BLaER1 treated with 17β-estradiol and CSF1 and Interleukin-3, amounts not matched to agents 10 nM and 100 nM (cell line): Measurements from ENCODE around the gene GABBR2.
A peak's percentile ranks its signal among the peaks of the same experiment; 100 is the strongest.

Experiments used
- H3K27ac ChIP-seq, 11 experiments: shearing (Covaris generic); formaldehyde crosslinking; 2 replicates each; pipeline ENCODE4 v1.8.1; 2022
- H3K27me3 ChIP-seq, 11 experiments: shearing (Covaris generic); formaldehyde crosslinking; 2 replicates each; pipeline ENCODE4 v1.8.1; 2022
- H3K36me3 ChIP-seq, 11 experiments: shearing (Covaris generic); formaldehyde crosslinking; 2 replicates each; pipeline ENCODE4 v1.8.1; 2022
- H3K4me1 ChIP-seq, 10 experiments: shearing (Covaris generic); formaldehyde crosslinking; 2 replicates each; pipeline ENCODE4 v1.8.1; 2022
- H3K4me2 ChIP-seq, 11 experiments: shearing (Covaris generic); formaldehyde crosslinking; 2 replicates each; pipeline ENCODE4 v1.8.1; 2022
- H3K4me3 ChIP-seq, 10 experiments: shearing (Covaris generic); formaldehyde crosslinking; 2 replicates each; pipeline ENCODE4 v1.8.1; 2022
- H3K9ac ChIP-seq, 11 experiments: shearing (Covaris generic); formaldehyde crosslinking; 2 replicates each; pipeline ENCODE4 v1.8.1; 2022
- H3K9me3 ChIP-seq, 11 experiments: shearing (Covaris generic); formaldehyde crosslinking; replicated peaks in 1 of 11; 2 replicates each; pipeline ENCODE4 v1.8.1; 2022
- H4K20me1 ChIP-seq, 11 experiments: shearing (Covaris generic); formaldehyde crosslinking; 2 replicates each; pipeline ENCODE4 v1.8.1; 2022
- Cebpa-rat ChIP-seq, 11 experiments: shearing (Covaris generic); IDR thresholded peaks; 2 replicates each; pipeline ENCODE4 v1.8.1; 2022

The GABBR2 gene

DNA sequence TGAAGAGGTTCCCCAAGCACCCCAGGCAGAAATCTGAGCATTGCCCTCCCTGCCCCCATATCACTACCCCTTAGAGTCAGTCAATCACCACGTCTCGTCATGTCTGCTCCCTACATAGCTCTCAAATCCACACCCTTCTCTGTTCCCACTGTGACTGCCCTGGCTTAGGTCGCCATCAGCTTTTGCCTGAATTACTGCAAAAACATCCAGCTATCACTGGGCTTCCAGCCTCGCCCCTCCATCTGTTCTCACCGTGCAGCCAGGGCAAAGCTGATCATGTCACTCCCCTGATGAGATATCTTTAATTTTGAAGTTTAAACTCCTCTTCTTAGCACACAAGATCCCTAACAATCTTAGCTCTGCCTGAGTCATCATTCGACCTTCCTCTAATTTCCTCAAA lies 363.7 kb downstream of the GABBR2 start:
- H3K27me3 ChIP-seq, result no peaks in the 10 kb centered on the region
- no peak overlapping the region for H3K9ac ChIP-seq
- no peaks in the 10 kb centered on the region for H3K36me3 ChIP-seq
- H3K4me3 ChIP-seq, result no peak overlapping the region
- no peaks in the 10 kb centered on the region for H4K20me1 ChIP-seq
- TF ChIP-seq Cebpa-rat (IDR thresholded peaks at IDR 0.05), result no peak
- H3K4me1 ChIP-seq, result peaks cover 0 to 9% (median 2%) of the 10 kb centered on the region in 10 experiments; a peak in 6 of 20 replicates
- H3K9me3 ChIP-seq, result peaks cover 0 to 8% (median 4%) of the 10 kb centered on the region in 11 experiments; a peak in 5 of 22 replicates
- no peak overlapping the region for H3K27ac ChIP-seq
- H3K4me2 ChIP-seq, result no peak overlapping the region

DNA sequence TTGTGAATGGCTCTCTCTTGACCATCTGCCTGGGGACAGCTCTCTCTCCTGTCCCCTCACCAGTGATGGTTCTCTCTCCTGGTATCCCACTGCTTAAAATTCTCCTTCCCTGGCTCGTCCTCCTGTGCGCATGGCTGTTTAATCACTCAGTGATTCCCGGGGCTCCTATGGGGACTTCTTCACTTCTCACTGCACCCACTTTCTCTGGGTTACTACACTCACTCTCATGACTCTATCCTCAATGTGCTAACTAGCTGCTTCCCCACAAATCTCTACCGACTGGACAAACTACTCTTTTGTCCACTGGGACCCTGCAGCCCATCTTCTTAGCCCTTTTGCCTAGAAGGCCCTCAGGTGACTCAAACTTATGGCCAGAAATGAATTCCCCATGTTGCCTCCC lies 364.2 kb downstream of the GABBR2 start:
- Histone ChIP-seq H3K9ac (no peak overlapping the region), H3K36me3 (no peaks in the 10 kb centered on the region), H3K4me3 (no peak overlapping the region), H4K20me1 (no peaks in the 10 kb centered on the region), H3K9me3 (peaks cover 0 to 8% (median 4%) of the 10 kb centered on the region in 11 experiments; a peak in 5 of 22 replicates), H3K4me1 (peaks cover 0 to 9% (median 2%) of the 10 kb centered on the region in 10 experiments; a peak in 6 of 20 replicates), H3K27ac (no peak overlapping the region), H3K27me3 (no peaks in the 10 kb centered on the region), H3K4me2 (no peak overlapping the region)
- TF ChIP-seq Cebpa-rat (IDR thresholded peaks at IDR 0.05), result no peak

DNA sequence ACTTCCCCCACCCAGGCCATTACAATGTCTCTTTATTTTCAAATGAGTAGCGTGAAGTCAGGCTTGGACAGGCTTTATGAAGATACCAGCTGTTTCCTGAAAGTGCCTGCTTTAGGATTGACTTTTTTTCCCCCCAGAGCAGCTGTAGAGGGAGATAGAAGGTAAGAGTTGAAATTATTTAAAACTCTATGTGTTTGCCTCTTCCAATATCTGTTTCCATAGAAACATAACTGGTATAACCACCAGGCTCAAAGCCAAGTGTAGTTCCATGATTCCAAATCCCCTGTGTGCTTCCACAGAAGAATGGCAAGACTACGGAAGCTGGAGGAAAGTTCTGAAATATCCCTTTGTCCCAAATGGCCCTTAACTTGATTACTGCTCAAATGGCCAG lies 365.9 kb downstream of the GABBR2 start:
- Histone ChIP-seq H3K9me3 (peaks cover 0 to 7% (median 2%) of the 10 kb centered on the region in 11 experiments; a peak in 6 of 22 replicates), H3K4me1 (peaks cover 0 to 9% (median 2%) of the 10 kb centered on the region in 10 experiments; a peak in 6 of 20 replicates), H3K27me3 (no peaks in the 10 kb centered on the region), H3K9ac (no peak overlapping the region), H3K4me2 (peak overlapping the region in 5 of 11 experiments; percentile 5 to 39 (median 15); a peak in 5 of 22 replicates), H3K27ac (no peak overlapping the region), H3K4me3 (no peak overlapping the region), H4K20me1 (no peaks in the 10 kb centered on the region), H3K36me3 (no peaks in the 10 kb centered on the region)
- no peak for TF ChIP-seq Cebpa-rat (IDR thresholded peaks at IDR 0.05)

DNA sequence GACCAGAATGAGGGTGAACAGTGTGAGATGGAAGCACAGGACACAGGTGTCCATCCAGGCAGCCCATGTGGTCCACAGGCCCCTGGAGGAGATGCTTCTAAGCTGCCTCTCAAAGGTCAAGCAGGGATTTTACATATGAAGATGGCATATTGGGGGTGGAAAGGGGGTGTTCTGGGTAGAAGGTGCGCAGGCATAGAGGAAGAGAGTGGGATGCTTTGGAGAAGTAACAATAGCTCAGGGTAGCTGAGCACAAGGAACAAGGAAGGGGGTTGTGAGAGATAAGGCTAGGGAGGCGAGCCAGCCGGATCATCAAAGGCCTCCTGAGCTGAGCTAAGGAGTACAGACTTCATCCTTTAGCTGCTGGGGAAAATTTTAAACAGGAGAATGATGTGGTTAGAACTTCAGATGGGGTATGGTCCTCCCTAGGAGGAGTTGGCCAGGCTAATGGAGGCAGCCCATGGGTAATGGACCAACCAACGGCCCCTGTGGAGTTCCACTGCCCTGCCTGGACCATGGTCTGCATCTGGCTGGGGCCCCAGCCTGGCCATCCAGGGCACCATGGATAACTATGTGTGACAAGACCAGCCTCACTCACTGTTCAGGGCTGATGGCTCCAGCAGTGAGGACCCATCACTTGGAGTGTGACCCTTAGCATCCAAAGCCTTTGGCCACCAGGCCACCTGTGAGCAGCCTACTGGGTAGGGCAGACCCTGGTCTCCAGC lies 366.5 kb downstream of the GABBR2 start:
- Histone ChIP-seq H3K27me3 (no peaks in the 10 kb centered on the region), H3K4me1 (peaks cover 0 to 9% (median 2%) of the 10 kb centered on the region in 10 experiments; a peak in 6 of 20 replicates), H3K9me3 (peaks cover 0 to 5% (median 0%) of the 10 kb centered on the region in 11 experiments; a peak in 2 of 22 replicates), H4K20me1 (no peaks in the 10 kb centered on the region), H3K4me3 (no peak overlapping the region), H3K9ac (no peak overlapping the region), H3K36me3 (no peaks in the 10 kb centered on the region), H3K4me2 (peak overlapping the region in 5 of 11 experiments; percentile 5 to 39 (median 15); a peak in 5 of 22 replicates), H3K27ac (no peak overlapping the region)
- TF ChIP-seq Cebpa-rat (IDR thresholded peaks at IDR 0.05), result no peak

DNA sequence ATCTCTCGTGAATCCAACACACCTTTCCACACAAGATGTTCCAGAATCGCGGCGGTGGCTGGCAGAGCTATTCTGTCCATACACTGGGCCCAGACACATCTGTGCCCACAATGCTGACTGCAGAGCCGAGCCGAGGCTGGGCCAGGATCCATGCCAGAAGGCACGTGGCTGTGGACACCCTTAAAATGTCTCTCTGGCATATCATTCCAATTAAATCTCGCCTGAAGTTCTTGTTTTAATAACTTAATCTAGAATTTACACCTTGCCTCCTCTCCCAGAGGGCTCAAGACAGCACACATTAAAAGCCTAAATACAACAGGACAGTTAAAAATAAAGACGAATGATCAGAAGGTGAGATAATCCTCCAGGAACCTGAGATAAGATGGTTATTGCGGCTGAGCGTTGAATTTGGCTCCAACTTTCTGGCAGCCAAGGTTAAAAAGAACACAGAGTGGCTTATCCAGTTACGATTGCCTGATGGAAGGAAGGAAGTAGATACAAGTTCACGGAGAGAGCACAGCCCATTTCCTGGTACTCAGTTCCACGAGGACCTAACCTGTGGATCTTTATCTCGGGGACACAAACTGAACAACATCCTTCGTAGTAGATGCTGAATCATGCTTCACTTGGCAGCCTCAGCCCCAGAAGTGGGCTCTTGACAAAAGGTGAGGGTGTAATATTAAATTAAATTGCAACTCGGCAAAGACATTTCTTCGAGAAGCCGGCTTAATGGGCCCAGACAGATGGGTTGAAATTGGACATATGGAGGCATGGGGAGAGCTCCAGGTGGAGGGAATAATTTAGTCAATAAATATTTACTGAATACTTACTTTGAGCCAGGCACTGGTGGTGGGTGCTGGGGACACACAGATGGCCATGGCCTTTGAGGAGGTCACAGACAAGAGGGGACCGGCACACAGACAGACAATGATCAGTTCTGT lies 367.3 kb downstream of the GABBR2 start:
- H3K4me1 ChIP-seq, result peaks cover 0 to 9% (median 2%) of the 10 kb centered on the region in 10 experiments; a peak in 6 of 20 replicates
- no peaks in the 10 kb centered on the region for H3K27me3 ChIP-seq
- no peaks in the 10 kb centered on the region for H4K20me1 ChIP-seq
- no peak overlapping the region for H3K4me3 ChIP-seq
- peaks cover 0 to 5% (median 0%) of the 10 kb centered on the region in 11 experiments; a peak in 2 of 22 replicates for H3K9me3 ChIP-seq
- H3K9ac ChIP-seq, result no peak overlapping the region
- H3K36me3 ChIP-seq, result no peaks in the 10 kb centered on the region
- no peak overlapping the region for H3K27ac ChIP-seq
- TF ChIP-seq Cebpa-rat (IDR thresholded peaks at IDR 0.05), result no peak
- no peak overlapping the region for H3K4me2 ChIP-seq

DNA sequence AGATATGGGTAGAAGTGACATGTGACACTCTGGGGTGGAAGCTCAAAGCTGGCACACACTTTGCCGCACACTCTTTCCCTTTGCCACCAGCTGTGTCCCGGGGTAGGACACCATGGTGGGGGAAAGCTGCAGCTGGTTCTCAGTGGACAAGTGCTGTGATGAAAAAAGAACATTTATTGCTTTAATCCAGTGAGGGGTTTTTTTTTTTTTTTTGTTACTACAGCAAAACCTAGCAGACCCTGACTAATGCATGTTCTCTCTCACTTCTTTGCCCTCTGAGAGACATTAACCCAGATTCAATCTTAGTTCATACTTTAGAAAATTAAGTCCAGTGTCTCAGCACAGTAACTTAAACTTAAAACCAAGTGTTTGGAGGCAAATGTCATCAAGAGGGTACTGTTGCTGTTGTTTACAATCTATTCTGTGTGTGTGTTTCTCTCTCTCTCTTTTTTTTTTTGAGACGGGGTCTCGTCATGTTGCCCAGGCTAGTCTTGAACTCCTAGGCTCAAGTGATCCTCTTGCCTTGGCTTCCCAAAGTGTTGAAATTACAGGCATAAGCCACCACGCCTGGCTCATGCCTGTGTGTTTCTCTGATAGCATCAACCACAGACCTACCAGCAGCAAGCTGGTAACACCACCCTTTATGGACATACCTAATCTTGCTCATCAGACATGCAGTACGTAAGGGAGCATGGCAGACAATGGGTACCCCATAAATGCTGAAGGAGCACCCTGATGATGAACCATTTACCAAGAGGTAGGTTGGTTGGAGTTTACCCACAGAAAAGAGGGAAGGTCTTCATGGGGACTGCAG lies 368.5 kb downstream of the GABBR2 start:
- Histone ChIP-seq H3K4me2 (no peak overlapping the region), H3K9me3 (peaks cover 0 to 5% (median 0%) of the 10 kb centered on the region in 11 experiments; a peak in 2 of 22 replicates), H3K4me3 (no peak overlapping the region), H3K27ac (no peak overlapping the region), H3K27me3 (no peaks in the 10 kb centered on the region), H3K36me3 (no peaks in the 10 kb centered on the region), H4K20me1 (no peaks in the 10 kb centered on the region), H3K9ac (no peak overlapping the region), H3K4me1 (peaks cover 0 to 9% (median 2%) of the 10 kb centered on the region in 10 experiments; a peak in 6 of 20 replicates)
- no peak for TF ChIP-seq Cebpa-rat (IDR thresholded peaks at IDR 0.05)

DNA sequence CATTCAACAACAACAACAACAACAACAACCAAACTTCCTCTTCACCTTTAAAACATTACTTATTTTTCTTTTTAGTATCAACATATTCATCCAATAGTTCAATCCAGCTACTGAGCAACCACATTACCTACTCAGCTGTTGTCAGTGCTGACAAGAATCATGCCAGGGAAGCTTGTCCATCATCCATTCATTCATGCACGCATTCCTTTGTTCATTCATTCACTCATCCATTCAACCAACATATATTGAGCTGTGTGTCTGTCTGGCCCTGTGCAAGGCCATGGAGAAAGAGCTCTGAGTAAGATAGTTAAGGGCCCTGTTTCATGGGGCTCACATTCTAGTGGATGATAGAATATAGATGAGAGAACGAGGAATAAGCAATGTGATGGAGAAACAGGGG lies 373.1 kb downstream of the GABBR2 start:
- no peaks in the 10 kb centered on the region; a peak in 1 of 22 replicates for H4K20me1 ChIP-seq
- no peaks in the 10 kb centered on the region for H3K4me1 ChIP-seq
- H3K4me2 ChIP-seq, result no peak overlapping the region
- peaks cover 0 to 5% (median 0%) of the 10 kb centered on the region in 11 experiments; a peak in 2 of 22 replicates for H3K9me3 ChIP-seq
- H3K27ac ChIP-seq, result no peak overlapping the region
- H3K4me3 ChIP-seq, result no peak overlapping the region
- no peak overlapping the region for H3K9ac ChIP-seq
- no peak for TF ChIP-seq Cebpa-rat (IDR thresholded peaks at IDR 0.05)
- H3K27me3 ChIP-seq, result no peaks in the 10 kb centered on the region
- H3K36me3 ChIP-seq, result no peaks in the 10 kb centered on the region

DNA sequence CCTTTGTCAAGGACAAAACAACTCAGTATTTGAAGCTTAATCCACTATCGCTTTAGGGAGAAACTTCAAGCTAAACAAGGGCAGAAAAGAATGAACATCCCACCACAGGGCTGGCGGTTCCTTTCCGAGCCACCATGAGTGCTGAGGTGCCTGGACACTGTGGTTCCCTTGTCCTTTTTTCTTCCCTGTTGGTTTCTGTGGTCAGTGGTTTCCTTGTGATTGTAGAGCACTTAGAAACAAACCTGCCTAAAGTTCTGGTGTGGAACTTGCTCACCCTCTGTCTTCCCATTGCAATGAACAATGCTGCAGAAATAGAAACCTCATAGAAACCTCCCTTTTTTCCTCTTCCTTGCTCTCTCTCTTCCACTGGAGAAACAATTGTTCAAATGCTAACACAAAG lies 373.9 kb downstream of the GABBR2 start:
- Histone ChIP-seq H3K27ac (no peak overlapping the region), H3K27me3 (no peaks in the 10 kb centered on the region), H3K4me1 (no peaks in the 10 kb centered on the region), H3K4me2 (no peak overlapping the region), H3K4me3 (no peak overlapping the region), H3K9ac (no peak overlapping the region), H3K36me3 (no peaks in the 10 kb centered on the region), H3K9me3 (peaks cover 0 to 5% (median 0%) of the 10 kb centered on the region in 11 experiments; a peak in 2 of 22 replicates), H4K20me1 (no peaks in the 10 kb centered on the region; a peak in 1 of 22 replicates)
- no peak for TF ChIP-seq Cebpa-rat (IDR thresholded peaks at IDR 0.05)
